NCI-H2081 treated with DMSO at 0.1 percent for 48 hours (cell line): ENCODE measurements around the gene OR2T12.
"Not testable (repeated sequence)": the region's sequence is repeated elsewhere in the genome, so short reads cannot be mapped to it uniquely, and the experiment has no call there.

Source experiments
- DNase-seq: peaks from one replicate; lab custom pipeline; 2025; lab: John Stamatoyannopoulos, UW

OR2T12 gene, protein sequence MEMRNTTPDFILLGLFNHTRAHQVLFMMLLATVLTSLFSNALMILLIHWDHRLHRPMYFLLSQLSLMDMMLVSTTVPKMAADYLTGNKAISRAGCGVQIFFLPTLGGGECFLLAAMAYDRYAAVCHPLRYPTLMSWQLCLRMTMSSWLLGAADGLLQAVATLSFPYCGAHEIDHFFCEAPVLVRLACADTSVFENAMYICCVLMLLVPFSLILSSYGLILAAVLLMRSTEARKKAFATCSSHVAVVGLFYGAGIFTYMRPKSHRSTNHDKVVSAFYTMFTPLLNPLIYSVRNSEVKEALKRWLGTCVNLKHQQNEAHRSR

DNA sequence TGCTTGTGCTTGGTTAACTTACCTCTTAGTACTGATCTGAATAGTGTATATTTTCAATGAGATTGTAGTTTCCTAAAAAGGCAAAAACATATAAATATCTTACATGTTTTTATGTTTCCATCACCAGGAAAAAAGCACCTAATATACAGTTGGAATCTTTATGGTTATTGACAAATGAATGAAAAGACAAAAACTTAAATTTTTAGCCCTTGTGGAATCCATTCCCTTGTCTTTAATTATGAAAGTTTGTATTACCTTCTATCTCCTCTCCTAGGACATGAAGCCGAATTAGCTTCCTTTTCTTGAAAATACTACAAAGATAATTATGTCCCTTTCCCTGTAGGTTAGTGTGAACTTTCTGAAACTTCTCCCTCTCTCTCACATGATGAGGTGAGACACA lies at the start of gene OR2T12:
TSS of gene OR2T12 (minus strand) at position 101 of the 400 bp plus-strand sequence. CDS start 7,846 bp downstream, outside the sequence.
- no peak for DNase-seq

DNA sequence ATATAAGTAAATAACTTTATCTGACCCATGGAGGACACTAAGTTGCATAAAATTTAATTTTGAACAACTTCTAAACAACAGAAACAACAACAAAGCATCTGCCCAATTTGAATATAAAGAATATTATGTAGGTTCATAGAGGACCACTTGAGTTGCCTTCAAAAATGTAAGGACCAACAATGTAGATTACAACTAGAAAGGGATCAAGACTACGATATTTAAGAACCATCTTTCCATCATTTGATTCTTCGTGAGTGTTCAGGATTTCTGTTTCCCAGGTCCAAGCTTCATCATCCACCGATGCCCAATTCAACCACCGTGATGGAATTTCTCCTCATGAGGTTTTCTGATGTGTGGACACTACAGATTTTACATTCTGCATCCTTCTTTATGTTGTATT lies 45.3 kb upstream of the OR2T12 start, which contains the start of gene OR14C36:
TSS of gene OR14C36 (plus strand) at position 301 of the 400 bp plus-strand sequence. CDS start at position 301, 0 bp downstream.
- DNase-seq, result no peak

DNA sequence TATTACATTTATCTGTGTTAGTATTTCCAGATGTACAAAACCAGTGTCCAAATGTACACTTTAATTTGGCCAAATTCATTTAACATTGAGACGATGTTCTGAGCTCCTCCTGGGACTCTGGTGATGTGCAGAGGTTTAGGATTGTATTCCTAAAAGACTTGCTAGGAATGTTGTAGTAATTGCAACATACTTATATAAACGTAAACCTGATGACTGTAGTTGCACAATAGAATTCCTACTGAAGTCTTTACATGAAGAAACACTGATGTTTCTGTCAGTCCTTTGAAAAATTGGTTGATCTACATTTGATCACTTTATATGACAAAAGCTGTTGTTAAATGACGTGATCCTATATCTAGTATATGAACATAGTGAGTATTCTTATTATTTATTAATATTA lies 40.2 kb upstream of the OR2T12 start:
- DNase-seq, result no peak

DNA sequence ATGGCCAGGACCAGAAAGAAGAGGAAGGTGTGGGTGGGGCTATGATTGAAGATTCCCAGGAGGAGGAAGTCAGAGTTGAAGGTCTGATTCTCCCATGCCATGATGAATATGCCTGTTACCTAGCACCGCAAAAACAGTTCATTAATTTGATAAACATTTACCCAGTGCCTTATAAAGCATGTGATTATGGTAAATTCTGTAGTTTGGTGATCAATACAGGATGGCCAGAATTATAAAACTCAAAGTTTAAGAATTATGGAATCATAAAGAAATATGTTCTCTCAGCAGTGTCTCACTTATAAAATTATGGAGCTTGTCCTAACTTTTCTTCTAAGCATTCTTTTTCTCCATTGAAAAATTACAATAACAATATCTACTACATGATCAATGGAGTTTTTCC lies 21.2 kb upstream of the OR2T12 start, which contains the start of gene OR2M7:
TSS of gene OR2M7 (minus strand) at position 101 of the 400 bp plus-strand sequence. CDS start at position 101, 0 bp downstream.
- DNase-seq, result no peak

DNA sequence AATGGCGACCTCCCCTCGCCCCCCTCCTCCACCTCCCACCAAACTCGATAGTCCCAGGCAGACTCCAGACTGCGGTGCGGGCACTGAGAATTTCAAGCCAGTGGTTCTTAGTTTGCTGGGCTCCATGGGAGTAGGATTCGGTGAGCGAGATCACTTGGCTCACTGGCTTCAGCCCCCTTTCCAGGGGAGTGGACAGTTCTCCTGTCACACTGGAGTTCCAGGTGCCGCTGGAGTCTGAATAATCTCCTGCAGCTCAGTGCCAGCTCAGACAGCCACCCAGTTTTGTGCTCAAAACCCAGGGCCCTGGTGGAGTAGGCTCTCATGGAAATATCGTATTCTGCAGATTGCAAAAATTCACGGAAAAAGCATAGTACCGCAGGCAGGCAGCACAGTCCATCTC lies 13.6 kb upstream of the OR2T12 start:
- DNase-seq, result no peak

DNA sequence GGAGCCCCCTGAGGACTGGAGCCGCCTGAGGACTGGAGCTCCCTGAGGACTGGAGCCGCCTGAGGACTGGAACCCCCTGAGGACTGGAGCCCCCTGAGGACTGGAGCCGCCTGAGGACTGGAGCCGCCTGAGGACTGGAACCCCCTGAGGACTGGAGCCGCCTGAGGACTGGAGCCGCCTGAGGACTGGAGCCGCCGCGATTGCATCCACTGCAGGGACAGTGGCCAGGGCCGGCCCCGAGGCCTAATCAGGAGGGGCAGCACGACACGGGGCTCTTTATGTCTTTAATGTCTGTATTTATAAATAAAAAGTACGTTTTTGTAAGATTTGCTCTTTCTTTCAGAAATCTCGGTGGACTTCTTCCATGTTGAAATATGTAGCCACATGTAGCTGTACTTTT lies 3.5 kb upstream of the OR2T12 start:
- not testable (repeated sequence) for DNase-seq

DNA sequence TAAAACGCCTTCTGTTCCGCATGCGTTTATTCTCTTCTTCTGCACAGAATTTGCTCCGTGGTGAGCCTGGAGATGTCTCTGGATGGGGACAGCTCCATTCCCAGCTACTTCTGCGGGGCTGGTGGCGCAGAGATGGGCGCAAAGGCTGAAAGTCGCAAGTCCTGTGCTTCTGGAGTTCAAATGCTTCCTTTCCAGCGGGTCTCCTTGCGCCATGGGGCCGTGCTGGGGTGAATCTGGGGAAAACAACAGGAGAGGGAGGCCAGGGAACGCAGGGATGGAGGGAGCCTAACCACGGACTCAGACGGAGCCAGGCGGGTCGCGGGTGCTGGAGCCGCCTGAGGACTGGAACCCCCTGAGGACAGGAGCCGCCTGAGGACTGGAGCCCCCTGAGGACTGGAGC lies 2.9 kb upstream of the OR2T12 start:
- DNase-seq, result no peak

DNA sequence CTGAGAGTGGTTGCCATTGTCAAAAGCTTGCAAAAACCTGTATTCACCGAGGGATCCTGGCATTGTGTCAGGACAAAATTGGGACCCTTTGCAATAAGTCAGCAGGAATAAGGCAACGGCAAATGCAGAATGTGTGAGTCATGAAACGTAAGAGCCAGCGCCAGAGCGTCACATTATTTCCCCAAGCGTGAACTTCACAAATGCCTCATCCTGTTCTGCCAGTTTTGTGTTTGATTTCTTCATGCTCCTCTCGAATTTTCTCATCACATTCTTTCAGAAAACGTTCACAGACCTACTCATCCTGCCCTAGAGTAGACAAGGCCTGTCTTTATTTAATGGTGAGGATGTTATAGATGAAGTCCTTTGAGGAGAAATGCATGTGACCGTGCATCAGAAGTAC lies 2.4 kb upstream of the OR2T12 start:
- not testable (repeated sequence) for DNase-seq

DNA sequence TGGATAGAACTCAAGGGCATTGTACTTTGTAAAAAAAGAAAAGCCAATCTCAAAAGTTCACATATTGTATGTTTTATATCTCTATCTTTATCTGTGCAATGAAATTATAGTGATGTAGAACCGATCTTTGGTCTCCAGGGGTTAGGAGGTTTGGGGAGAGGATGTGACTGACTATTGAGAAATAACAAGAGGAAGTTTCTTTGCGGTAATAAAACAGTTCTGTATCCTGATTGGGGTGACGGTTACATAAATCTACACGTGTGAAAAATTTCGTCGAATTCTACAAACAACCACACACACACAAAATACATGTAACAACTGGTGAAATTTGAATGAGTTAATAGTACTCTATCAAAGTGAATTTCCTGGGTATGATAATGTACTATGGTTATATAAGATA lies 14.8 kb downstream of the OR2T12 start:
- no peak for DNase-seq

DNA sequence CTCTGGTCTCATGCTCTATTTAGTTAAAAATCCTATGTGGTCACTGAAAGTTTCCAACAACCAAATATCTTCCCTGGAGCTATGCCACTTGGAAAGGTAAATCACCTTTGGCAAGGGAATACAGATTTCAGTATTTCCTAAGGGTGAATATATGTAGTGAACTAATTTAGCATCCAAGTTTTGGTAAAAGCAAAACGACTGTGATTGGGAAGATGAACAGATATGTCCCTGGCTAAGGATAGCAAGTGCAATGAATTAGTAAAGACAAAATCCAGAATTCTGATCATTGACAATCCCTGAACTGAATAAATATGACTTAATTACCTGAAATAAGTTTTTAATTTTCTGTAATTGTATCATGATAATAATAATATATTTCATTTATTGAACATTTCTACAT lies 25.3 kb downstream of the OR2T12 start, which contains the start of gene OR2T33:
TSS of gene OR2T33 (minus strand) at position 101 of the 400 bp plus-strand sequence. CDS start 4,162 bp downstream, outside the sequence.
- DNase-seq, result no peak

DNA sequence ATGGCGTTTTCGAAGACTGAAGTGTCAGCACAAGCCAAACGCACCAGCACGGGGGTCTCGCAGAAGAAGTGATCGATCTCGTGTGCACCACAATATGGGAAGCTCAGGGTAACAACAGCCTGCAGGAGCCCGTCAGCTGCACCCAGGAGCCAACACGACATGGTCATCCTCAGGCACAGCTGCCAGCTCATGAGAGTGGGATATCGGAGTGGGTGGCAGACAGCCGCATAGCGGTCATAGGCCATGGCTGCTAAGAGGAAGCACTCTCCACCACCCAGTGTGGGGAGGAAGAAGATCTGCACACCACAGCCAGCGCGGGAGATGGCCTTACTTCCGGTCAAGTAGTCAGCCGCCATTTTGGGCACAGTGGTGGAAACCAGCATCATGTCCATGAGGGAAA lies 30.0 kb downstream of the OR2T12 start:
- DNase-seq, result not testable (repeated sequence)

DNA sequence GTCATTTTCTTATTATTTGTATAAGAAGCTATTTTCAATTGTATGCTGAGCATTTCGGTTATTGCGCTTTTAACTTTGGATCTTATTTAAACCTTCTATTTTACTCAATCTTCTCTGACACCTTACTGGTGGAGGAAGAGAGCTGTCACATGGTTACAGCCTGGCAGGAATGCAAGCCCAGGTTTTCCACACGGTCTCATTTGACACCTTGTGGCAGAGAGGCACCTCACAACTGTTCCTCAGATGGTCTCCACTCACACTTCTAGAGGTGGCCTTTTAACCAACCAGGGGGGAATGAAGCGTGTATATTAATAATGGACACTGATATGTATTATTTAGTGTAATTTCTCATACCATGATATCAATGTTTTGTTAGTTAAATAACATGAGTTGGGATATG lies 35.0 kb downstream of the OR2T12 start:
- no peak for DNase-seq

DNA sequence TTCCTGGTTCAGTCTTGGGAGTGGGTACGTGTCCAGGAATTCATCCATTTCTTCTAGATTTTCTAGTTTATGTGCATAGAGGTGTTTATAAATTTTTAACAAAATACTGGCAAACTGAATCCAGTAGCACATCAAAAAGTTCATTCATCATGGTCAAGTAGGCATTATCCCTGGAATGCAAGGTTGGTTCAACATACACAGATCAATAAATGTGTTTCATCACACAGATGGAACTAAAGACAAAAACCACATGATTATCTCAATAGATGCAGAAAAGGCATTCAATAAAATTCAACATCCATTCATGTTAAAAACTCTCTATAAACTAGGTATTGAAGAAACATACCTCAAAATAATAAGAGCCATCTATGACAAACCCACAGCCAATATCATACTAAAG lies 43.9 kb downstream of the OR2T12 start:
- DNase-seq, result not testable (repeated sequence)

DNA sequence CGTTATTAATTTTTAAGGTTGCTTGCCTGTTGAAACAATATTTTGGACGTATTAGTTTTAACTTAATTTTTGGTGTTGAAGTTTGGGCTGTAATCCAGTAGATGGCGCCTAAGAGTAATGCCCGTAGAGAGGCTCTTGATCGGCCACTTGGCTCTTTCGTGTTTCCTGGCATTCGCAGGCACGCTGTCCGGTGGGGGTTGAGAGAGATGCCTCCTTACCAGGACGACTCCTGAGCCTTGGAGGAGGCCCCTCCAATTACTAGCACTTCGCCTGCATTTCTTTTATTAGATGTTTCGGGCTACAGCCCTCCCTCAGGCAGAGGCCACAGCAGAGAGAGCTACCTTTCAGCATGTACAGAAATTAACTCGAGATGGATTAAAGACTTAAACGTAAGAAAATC lies 60.0 kb downstream of the OR2T12 start:
- peak; percentile 11 for DNase-seq
